K562 (cell line): ENCODE data around the gene SETD5. TPM values are rescaled to one million over a fixed set of nuclear protein-coding genes. Genes with fewer than 3 reads are reported as not detected.

ENCODE experiments used
- ATAC-seq: fragments of 200-7000 bp; cut with Tn5 transposase; 3 replicates; pipeline ENCODE4 v1.9.1; 2020; ENCODE audit warnings: moderate library complexity
- BruUV-seq: library from RNA; stranded (reverse); fragments of 400-500 nt; replicated peaks from 2 replicates; lab custom pipeline; 2021; lab: Mats Ljungman, UMichigan
- CTCF ChIA-PET: fragments of 300-600 bp; formaldehyde crosslinking; extraction: SDS; loops from one replicate; lab custom pipeline; 2021; ENCODE audit warnings: low intra/inter-chr PET ratio; lab: Yijun Ruan, JAX
- POLR2A ChIA-PET: fragments of 300-600, 350-650 bp; sonication (Branson Sonifier 250); formaldehyde crosslinking; extraction: SDS; loops from one replicate; lab custom pipeline; 2021; ENCODE audit warnings: antibody characterized with exemption, inconsistent platforms; lab: Yijun Ruan, JAX
- DNase-seq, 4 experiments: peaks; one replicate each; pipeline versions ENCODE4 v3.0.0 to v3.0.0-alpha.2; 2011 to 2018; ENCODE audit warnings: low spot score in 3 of 4, mixed read lengths in 3 of 4; ENCODE audit errors: extremely low read depth in 1 of 4
- FAIRE-seq: peaks from 2 replicates; lab custom pipeline; 2011; peaks lifted over from hg19 to GRCh38; lab: Jason Lieb, UNC
- H2AFZ ChIP-seq: 2 replicates; pipeline ENCODE4 v1.6.0; 2011; ENCODE audit warnings: low read depth, low read length, control low read depth, inconsistent platforms
- H3K27ac ChIP-seq: fragments of 200-600 bp; 3 replicates; pipeline ENCODE4 v1.8.0; 2011; ENCODE audit warnings: low read depth, mild to moderate bottlenecking, control low read depth, inconsistent platforms, low read length, moderate library complexity, mixed read lengths; ENCODE audit errors: extremely low read depth
- H3K27me3 ChIP-seq, 2 experiments: fragments of 300-600 bp in 1 of 2; 2 replicates in 1 of 2; 3 replicates in 1 of 2; pipeline versions ENCODE4 v1.6.0 to v1.8.0; 2011; ENCODE audit warnings: inconsistent platforms in 2 of 2, low read length in 2 of 2, mild to moderate bottlenecking in 1 of 2, mixed read lengths in 1 of 2, moderate library complexity in 1 of 2; ENCODE audit not compliant: control insufficient read depth in 2 of 2, insufficient read depth in 2 of 2
- H3K36me3 ChIP-seq: fragments of 300-600 bp; 3 replicates; pipeline ENCODE4 v1.8.0; 2011; ENCODE audit warnings: mild to moderate bottlenecking, low read length, inconsistent platforms; ENCODE audit not compliant: control insufficient read depth, insufficient read depth
- H3K4me1 ChIP-seq, 2 experiments: fragments of 200-600 bp in 1 of 2; replicated peaks in 1 of 2; 2 replicates in 1 of 2; 3 replicates in 1 of 2; pipeline versions ENCODE4 v1.5.1 to v1.8.0; 2011; ENCODE audit warnings: inconsistent platforms in 2 of 2, low read length in 2 of 2, mild to moderate bottlenecking in 1 of 2, mixed read lengths in 1 of 2, moderate library complexity in 1 of 2; ENCODE audit not compliant: control insufficient read depth in 2 of 2, insufficient read depth in 2 of 2
- H3K4me2 ChIP-seq: 2 replicates; pipeline ENCODE4 v1.6.1; 2011; ENCODE audit warnings: low read length, control low read depth, inconsistent platforms, mixed read lengths; ENCODE audit not compliant: insufficient read depth
- H3K4me3 ChIP-seq: fragments of 200-600 bp; sonication (generic), shearing (Covaris generic); 2 replicates; pipeline ENCODE4 v1.5.1; 2016; ENCODE audit warnings: control low read depth, inconsistent platforms
- H3K79me2 ChIP-seq: fragments of 200-600 bp; 3 replicates; pipeline ENCODE4 v1.8.0; 2011; ENCODE audit warnings: low read length, inconsistent platforms; ENCODE audit not compliant: control insufficient read depth, insufficient read depth
- H3K9ac ChIP-seq, 2 experiments: 2 replicates each; pipeline versions ENCODE4 v1.6.0 to v1.6.1; 2011; ENCODE audit warnings: low read depth in 2 of 2, low read length in 2 of 2, control low read depth in 1 of 2, inconsistent platforms in 1 of 2, mild to moderate bottlenecking in 1 of 2, mixed read lengths in 1 of 2; ENCODE audit not compliant: insufficient read depth in 1 of 2
- H3K9me1 ChIP-seq: one replicate; pipeline ENCODE4 v1.6.0; 2011; ENCODE audit warnings: inconsistent platforms, mild to moderate bottlenecking, low read length, moderate library complexity; ENCODE audit not compliant: control insufficient read depth, insufficient read depth
- H3K9me3 ChIP-seq: replicated peaks from 2 replicates; pipeline ENCODE4 v1.5.1; 2011; ENCODE audit warnings: low read depth, low read length, inconsistent platforms; ENCODE audit not compliant: control insufficient read depth, insufficient read depth
- H4K20me1 ChIP-seq: replicated peaks from 2 replicates; pipeline ENCODE4 v1.6.1; 2011; ENCODE audit warnings: low read length, inconsistent platforms, mixed read lengths; ENCODE audit not compliant: control insufficient read depth, insufficient read depth
- BRCA1 ChIP-seq, 2 experiments: fragments of 450-650 bp in 1 of 2; sonication (generic) in 1 of 2; formaldehyde crosslinking in 1 of 2; IDR thresholded peaks; 2 replicates each; pipeline versions ENCODE4 v1.5.0 to v1.6.1; 2017 to 2020; ENCODE audit warnings: mild to moderate bottlenecking in 1 of 2, missing genetic modification reagents in 1 of 2
- CBX2 ChIP-seq: fragments of 200-600 bp; sonication (generic); IDR thresholded peaks from one replicate; pipeline ENCODE4 v1.6.1; 2012; ENCODE audit warnings: mild to moderate bottlenecking, low read length, inconsistent platforms; ENCODE audit not compliant: insufficient read depth, poor library complexity, severe bottlenecking
- DPF2 ChIP-seq: fragments of 450-650 bp; IDR thresholded peaks from 2 replicates; pipeline ENCODE4 v1.6.1; 2016
- ELK3 ChIP-seq: fragments of 450-650 bp; formaldehyde crosslinking; IDR thresholded peaks from 2 replicates; pipeline ENCODE4 v1.4.0; 2020; ENCODE audit warnings: mild to moderate bottlenecking
- MEIS2 ChIP-seq: fragments of 450-650 bp; IDR thresholded peaks from 2 replicates; pipeline ENCODE4 v1.6.1; 2014; ENCODE audit warnings: mild to moderate bottlenecking; ENCODE audit not compliant: partially characterized antibody
- MXD1 ChIP-seq: fragments of 250-450 bp; sonication (Bioruptor Pico); IDR thresholded peaks from 2 replicates; pipeline ENCODE4 v1.8.0; 2021; ENCODE audit warnings: borderline replicate concordance, mild to moderate bottlenecking, moderate library complexity; ENCODE audit not compliant: poor library complexity, severe bottlenecking
- NR3C1 ChIP-seq: sonication (generic); formaldehyde crosslinking; IDR thresholded peaks from 2 replicates; pipeline ENCODE4 v1.8.1; 2022; ENCODE audit warnings: missing genetic modification reagents
- PBX2 ChIP-seq, 2 experiments: IDR thresholded peaks in 1 of 2; conservative IDR thresholded peaks in 1 of 2; 2 replicates each; pipeline ENCODE4 v1.6.1; 2016; ENCODE audit warnings: low read depth in 2 of 2, mild to moderate bottlenecking in 1 of 2, missing compliant biosample characterization in 1 of 2, missing genetic modification characterization in 1 of 2, moderate library complexity in 1 of 2
- POLR2H ChIP-seq: IDR thresholded peaks from 2 replicates; pipeline ENCODE4 v1.6.1; 2016; ENCODE audit warnings: missing genetic modification characterization, low read depth, mild to moderate bottlenecking, control low read depth, missing compliant biosample characterization, moderate library complexity
- PPARD ChIP-seq: fragments of 250-450 bp; sonication (Bioruptor Pico); IDR thresholded peaks from 2 replicates; pipeline ENCODE4 v1.8.0; 2022; ENCODE audit warnings: inconsistent platforms, mild to moderate bottlenecking, moderate library complexity
- SNAPC5 ChIP-seq: fragments of 250-450 bp; sonication (Bioruptor Pico); IDR thresholded peaks from 2 replicates; pipeline ENCODE4 v1.8.0; 2021; ENCODE audit warnings: moderate library complexity, mild to moderate bottlenecking, inconsistent platforms
- SP2 ChIP-seq: IDR thresholded peaks from 2 replicates; pipeline ENCODE4 v1.6.1; 2011; ENCODE audit warnings: mild to moderate bottlenecking, low read depth, low read length, moderate library complexity; ENCODE audit not compliant: poor library complexity, severe bottlenecking; ENCODE audit errors: extremely low read depth
- SRF ChIP-seq, 2 experiments: fragments of 250-450, 450-650 bp in 1 of 2; sonication (Bioruptor Pico) in 1 of 2; sonication (generic) in 1 of 2; formaldehyde crosslinking; IDR thresholded peaks; 2 replicates each; pipeline versions ENCODE4 v1.5.0 to v1.5.1; 2020 to 2022; ENCODE audit warnings: mild to moderate bottlenecking in 1 of 2, missing genetic modification reagents in 1 of 2
- TAF15 ChIP-seq: fragments of 200-400 bp; formaldehyde crosslinking; IDR thresholded peaks from 2 replicates; pipeline ENCODE4 v1.6.1; 2017; ENCODE audit warnings: mild to moderate bottlenecking, low read depth, low read length, moderate library complexity
- ZNF449 ChIP-seq: fragments of 250-450 bp; sonication (Bioruptor Pico); IDR thresholded peaks from 2 replicates; pipeline ENCODE4 v1.8.0; 2022; ENCODE audit warnings: moderate library complexity, mild to moderate bottlenecking, inconsistent platforms
- WGBS: fragments of 100-300 bp; shearing (Covaris generic); methylation state at CpG from one replicate; pipeline ENCODE4 v1.1.6; 2016; ENCODE audit warnings: low coverage, mixed read lengths; ENCODE audit not compliant: insufficient coverage; ENCODE audit errors: missing lambda C conversion rate; 5-methylcytosine and 5-hydroxymethylcytosine counted together
- in situ Hi-C: fragments of 300-500 bp; cut with MboI; formaldehyde crosslinking; loops from 4 replicates; pipeline ENCODE4 v1.15.0; 2018; ENCODE audit warnings: inconsistent platforms, mixed read lengths
- intact Hi-C: fragments of 100-400 bp; cut with micrococcal nuclease; formaldehyde crosslinking; loops from 2 replicates; pipeline ENCODE4 v1.14.2; 2022
- polyA plus RNA-seq, 8 experiments: library from polyadenylated mRNA; depleted of rRNA in 4 of 8; stranded (reverse) in 5 of 8; unstranded in 3 of 8; fragments of >200 nt; fragmentation: Nextera tagmentation in 2 of 8; fragmentation: Illumina TruSeq in 1 of 8; extraction: Ambion mirVana in 2 of 8; extraction: Trizol in 1 of 8; gene quantifications; 2 replicates each; pipeline versions ENCODE4 v1.2.1 to v1.2.3, GENCODE V29; 2011 to 2014; ENCODE audit warnings: inconsistent platforms in 1 of 8, missing spikeins in 1 of 8
- total RNA-seq, 7 experiments: library from RNA; depleted of rRNA in 6 of 7; stranded (reverse); fragments of >200 nt in 6 of 7; fragmentation: Illumina TruSeq in 2 of 7; extraction: Trizol in 2 of 7; gene quantifications; 2 replicates each; pipeline versions ENCODE4 v1.2.1 to v1.2.3, GENCODE V29; 2011 to 2021; ENCODE audit warnings: low replicate concordance in 1 of 7

The SETD5 gene
- total and polyA plus RNA-seq, 9 of the 15 experiments (the other 6 are each of a cell fraction or from before 2014, with no cell fraction given) = 20.8 to 135 (median 87.2) TPM

- DNase-seq (no peak), ATAC-seq (no peak; the same call in 1 of the 3 replicates), FAIRE-seq (no peak)
- no TSS peak for BruUV-seq
- H2AFZ ChIP-seq = no peak overlapping the region
- H3K36me3 ChIP-seq = peaks cover 92% of the 10 kb centered on the region
- in situ Hi-C loops (no loop called here), intact Hi-C loops (no loop called here)
- no peaks in the 10 kb centered on the region for H3K4me1 ChIP-seq
- ChIA-PET CTCF (no interaction called here), POLR2A (interaction anchor here (0.6 to 5.6 kb wide), 5 partner anchors 12 to 263 kb away, joined by 3 to 63 read pairs (median 8); partner anchors contain the start of genes SETD5 and THUMPD3)
- H3K4me2 ChIP-seq = no peak overlapping the region
- H3K79me2 ChIP-seq = peaks cover 43% of the 10 kb centered on the region
- no peaks in the 10 kb centered on the region for H3K9me1 ChIP-seq
- 83% methylated on average over 4 of the region's 4 CpGs for WGBS
- no peaks in the 10 kb centered on the region for H3K27me3 ChIP-seq
- H3K9me3 ChIP-seq = no peaks in the 10 kb centered on the region
- H3K9ac ChIP-seq = no peak overlapping the region
- H3K4me3 ChIP-seq = no peak overlapping the region
- H3K27ac ChIP-seq = no peak overlapping the region
- no peaks in the 10 kb centered on the region; the same call in 1 of the 2 replicates for H4K20me1 ChIP-seq
- TF ChIP-seq SNAPC5 = no peak
- TF ChIP-seq SRF (CRISPR knock-in tag; IDR thresholded peaks at IDR 0.05) = no peak
- peak; percentile 52 for TF ChIP-seq MEIS2
- no peak for TF ChIP-seq MXD1 (CRISPR knock-in tag)
- no peak for TF ChIP-seq BRCA1 (IDR thresholded peaks at IDR 0.05)
- TF ChIP-seq BRCA1 (CRISPR knock-in tag; IDR thresholded peaks at IDR 0.05) = no peak
- no peak for TF ChIP-seq CBX2
- TF ChIP-seq PPARD = no peak
- no peak for TF ChIP-seq PBX2 (CRISPR knock-in tag; IDR thresholded peaks at IDR 0.05; ENCODE audit: low read depth)
- peak; percentile 39; the same call in 1 of the 2 replicates for TF ChIP-seq PBX2 (tag; conservative IDR thresholded peaks at IDR 0.05; ENCODE audit: low read depth)
- TF ChIP-seq DPF2 = no peak
- no peak for TF ChIP-seq ELK3 (CRISPR knock-in tag)
- no peak for TF ChIP-seq ZNF449
- no peak for TF ChIP-seq SP2
- no peak for TF ChIP-seq POLR2H
- no peak for TF ChIP-seq TAF15
- TF ChIP-seq NR3C1 (CRISPR knock-in tag) = no peak
Observed at GRCh38 chr3:9379327-9379726, 18.1 kb upstream of the SETD5 start.
